ENCODE measurements around the gene ZIC3.

DNA sequence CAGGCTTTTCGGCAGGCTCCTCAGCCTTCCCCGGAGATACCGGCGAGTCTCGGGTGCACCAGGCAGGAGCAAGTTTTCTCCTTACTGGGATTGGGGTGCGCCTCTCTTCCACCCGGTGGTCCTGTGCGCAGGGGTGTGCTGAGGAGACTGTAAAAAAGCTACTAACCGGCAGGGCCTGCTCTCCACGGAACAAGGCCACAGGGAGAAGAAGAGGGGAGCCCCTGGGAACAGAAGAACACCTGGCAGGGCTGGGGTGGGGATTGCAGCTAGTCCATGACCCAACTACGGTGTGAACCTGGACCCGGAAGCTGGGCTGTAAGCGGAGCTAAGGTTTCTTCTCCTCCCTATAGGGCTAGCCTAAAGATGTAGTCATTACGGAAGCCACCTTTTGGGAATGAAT, 17.7 kb upstream of the ZIC3 start:
- TF ChIP-seq, protein P1, sequence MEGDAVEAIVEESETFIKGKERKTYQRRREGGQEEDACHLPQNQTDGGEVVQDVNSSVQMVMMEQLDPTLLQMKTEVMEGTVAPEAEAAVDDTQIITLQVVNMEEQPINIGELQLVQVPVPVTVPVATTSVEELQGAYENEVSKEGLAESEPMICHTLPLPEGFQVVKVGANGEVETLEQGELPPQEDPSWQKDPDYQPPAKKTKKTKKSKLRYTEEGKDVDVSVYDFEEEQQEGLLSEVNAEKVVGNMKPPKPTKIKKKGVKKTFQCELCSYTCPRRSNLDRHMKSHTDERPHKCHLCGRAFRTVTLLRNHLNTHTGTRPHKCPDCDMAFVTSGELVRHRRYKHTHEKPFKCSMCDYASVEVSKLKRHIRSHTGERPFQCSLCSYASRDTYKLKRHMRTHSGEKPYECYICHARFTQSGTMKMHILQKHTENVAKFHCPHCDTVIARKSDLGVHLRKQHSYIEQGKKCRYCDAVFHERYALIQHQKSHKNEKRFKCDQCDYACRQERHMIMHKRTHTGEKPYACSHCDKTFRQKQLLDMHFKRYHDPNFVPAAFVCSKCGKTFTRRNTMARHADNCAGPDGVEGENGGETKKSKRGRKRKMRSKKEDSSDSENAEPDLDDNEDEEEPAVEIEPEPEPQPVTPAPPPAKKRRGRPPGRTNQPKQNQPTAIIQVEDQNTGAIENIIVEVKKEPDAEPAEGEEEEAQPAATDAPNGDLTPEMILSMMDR (conservative IDR thresholded peaks at IDR 0.05; ENCODE audit: low read depth in 2 of 2): no peak
- TF ChIP-seq EZH2phosphoT487 (IDR thresholded peaks at IDR 0.05; ENCODE audit: unreplicated experiment) (no peak), EZH2 (IDR thresholded peaks at IDR 0.05; ENCODE audit: low read depth, unreplicated experiment) (no peak), CREB1 (CRISPR knock-in tag; IDR thresholded peaks at IDR 0.05; ENCODE audit: low read depth) (no peak), POLR2AphosphoS5 (IDR thresholded peaks at IDR 0.05; ENCODE audit: low read depth) (no peak)
